Measurements from ENCODE around the gene CLIP4.

The CLIP4 gene

DNA sequence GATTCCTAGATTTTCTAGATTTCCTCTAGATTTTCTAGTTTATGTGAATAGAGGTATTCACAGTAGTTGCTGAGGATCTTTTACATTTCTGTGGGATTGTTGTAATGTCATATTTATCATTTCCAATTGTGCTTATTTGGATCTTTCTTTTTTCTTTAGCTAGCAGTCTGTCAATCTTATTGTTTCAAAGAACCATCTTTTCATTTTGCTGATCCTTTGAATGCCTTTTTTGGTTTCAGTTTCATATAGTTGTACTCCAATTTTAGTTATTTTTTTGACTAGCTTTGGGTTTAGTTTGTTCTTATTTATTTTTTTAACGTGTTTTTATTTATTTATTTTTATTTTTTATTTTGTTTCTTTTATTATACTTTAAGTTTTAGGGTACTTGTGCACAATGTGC, 24.5 kb downstream of the CLIP4 start:
- H3K27me3 ChIP-seq (ENCODE audit: control insufficient read depth, insufficient read depth, low read length), result no peaks in the 10 kb centered on the region
- H3K4me1 ChIP-seq (ENCODE audit: control insufficient read depth, insufficient read depth, low read length), result no peaks in the 10 kb centered on the region
- no peak overlapping the region for H3K27ac ChIP-seq (ENCODE audit: low read depth, low read length)
- no peaks in the 10 kb centered on the region for H3K36me3 ChIP-seq (ENCODE audit: control insufficient read depth, insufficient read depth, low read length)
- no peak overlapping the region for H3K9ac ChIP-seq (ENCODE audit: low read depth, low read length)
- H3K4me3 ChIP-seq (ENCODE audit: low read depth, low read length), result no peak overlapping the region
- no peaks in the 10 kb centered on the region for H3K9me3 ChIP-seq (ENCODE audit: control insufficient read depth, insufficient read depth, low read length)

- no peak overlapping the region for H3K4me3 ChIP-seq (ENCODE audit: low read depth, low read length)
- no peak overlapping the region for H3K27ac ChIP-seq (ENCODE audit: low read depth, low read length)
- H3K9me3 ChIP-seq (ENCODE audit: control insufficient read depth, insufficient read depth, low read length), result no peaks in the 10 kb centered on the region
- H3K36me3 ChIP-seq (ENCODE audit: control insufficient read depth, insufficient read depth, low read length), result no peaks in the 10 kb centered on the region
- H3K9ac ChIP-seq (ENCODE audit: low read depth, low read length), result no peak overlapping the region
- no peaks in the 10 kb centered on the region for H3K27me3 ChIP-seq (ENCODE audit: control insufficient read depth, insufficient read depth, low read length)
- H3K4me1 ChIP-seq (ENCODE audit: control insufficient read depth, insufficient read depth, low read length), result no peaks in the 10 kb centered on the region
These were observed 28.4 kb downstream of the CLIP4 start for GRCh38 chr2:29143657-29144056.

GRCh38 chr2:29146197-29146596, 31.0 kb downstream of the CLIP4 start:
- no peaks in the 10 kb centered on the region for H3K4me1 ChIP-seq (ENCODE audit: control insufficient read depth, insufficient read depth, low read length)
- no peaks in the 10 kb centered on the region for H3K36me3 ChIP-seq (ENCODE audit: control insufficient read depth, insufficient read depth, low read length)
- no peak overlapping the region for H3K9ac ChIP-seq (ENCODE audit: low read depth, low read length)
- no peaks in the 10 kb centered on the region for H3K27me3 ChIP-seq (ENCODE audit: control insufficient read depth, insufficient read depth, low read length)
- H3K9me3 ChIP-seq (ENCODE audit: control insufficient read depth, insufficient read depth, low read length), result no peaks in the 10 kb centered on the region
- H3K27ac ChIP-seq (ENCODE audit: low read depth, low read length), result no peak overlapping the region
- H3K4me3 ChIP-seq (ENCODE audit: low read depth, low read length), result no peak overlapping the region

- Histone ChIP-seq H3K4me1 (ENCODE audit: control insufficient read depth, insufficient read depth, low read length) (no peaks in the 10 kb centered on the region), H3K4me3 (ENCODE audit: low read depth, low read length) (no peak overlapping the region), H3K9ac (ENCODE audit: low read depth, low read length) (no peak overlapping the region), H3K27ac (ENCODE audit: low read depth, low read length) (no peak overlapping the region), H3K27me3 (ENCODE audit: control insufficient read depth, insufficient read depth, low read length) (no peaks in the 10 kb centered on the region), H3K9me3 (ENCODE audit: control insufficient read depth, insufficient read depth, low read length) (no peaks in the 10 kb centered on the region), H3K36me3 (ENCODE audit: control insufficient read depth, insufficient read depth, low read length) (no peaks in the 10 kb centered on the region)
These were observed 32.7 kb downstream of the CLIP4 start for GRCh38 chr2:29147963-29148362.

- no peak overlapping the region for H3K27ac ChIP-seq (ENCODE audit: low read depth, low read length)
- H3K4me3 ChIP-seq (ENCODE audit: low read depth, low read length), result no peak overlapping the region
- H3K36me3 ChIP-seq (ENCODE audit: control insufficient read depth, insufficient read depth, low read length), result no peaks in the 10 kb centered on the region
- H3K4me1 ChIP-seq (ENCODE audit: control insufficient read depth, insufficient read depth, low read length), result peaks cover 5% of the 10 kb centered on the region; the same call in 1 of the 2 replicates
- H3K9me3 ChIP-seq (ENCODE audit: control insufficient read depth, insufficient read depth, low read length), result no peaks in the 10 kb centered on the region
- H3K27me3 ChIP-seq (ENCODE audit: control insufficient read depth, insufficient read depth, low read length), result no peaks in the 10 kb centered on the region
- no peak overlapping the region for H3K9ac ChIP-seq (ENCODE audit: low read depth, low read length)
These were observed 39.4 kb downstream of the CLIP4 start for GRCh38 chr2:29154610-29155009.

DNA sequence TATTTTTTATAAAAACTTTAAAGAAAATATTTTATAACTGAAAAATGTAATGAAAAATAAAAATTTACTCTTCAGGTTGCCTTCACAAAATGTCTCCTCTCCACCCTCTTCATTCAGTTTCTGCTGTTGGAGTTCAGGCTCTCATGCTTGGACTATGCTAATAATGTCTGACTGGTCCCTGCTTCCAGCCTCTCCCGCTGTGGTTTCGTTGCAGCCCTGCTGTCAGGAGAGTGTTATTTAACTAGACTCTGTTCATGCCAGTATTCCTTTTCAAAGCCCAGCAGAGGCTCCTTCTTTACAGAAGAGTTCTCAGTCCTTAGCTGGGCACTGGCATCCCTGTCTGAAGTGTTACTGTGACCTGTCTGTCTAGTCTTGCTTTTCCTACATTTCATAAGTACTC, 40.4 kb downstream of the CLIP4 start:
- H3K9ac ChIP-seq (ENCODE audit: low read depth, low read length), result no peak overlapping the region
- peaks cover 14% of the 10 kb centered on the region for H3K4me1 ChIP-seq (ENCODE audit: control insufficient read depth, insufficient read depth, low read length)
- no peak overlapping the region for H3K27ac ChIP-seq (ENCODE audit: low read depth, low read length)
- H3K4me3 ChIP-seq (ENCODE audit: low read depth, low read length), result no peak overlapping the region
- no peaks in the 10 kb centered on the region for H3K27me3 ChIP-seq (ENCODE audit: control insufficient read depth, insufficient read depth, low read length)
- H3K9me3 ChIP-seq (ENCODE audit: control insufficient read depth, insufficient read depth, low read length), result no peaks in the 10 kb centered on the region
- H3K36me3 ChIP-seq (ENCODE audit: control insufficient read depth, insufficient read depth, low read length), result no peaks in the 10 kb centered on the region

- H3K9me3 ChIP-seq (ENCODE audit: control insufficient read depth, insufficient read depth, low read length), result no peaks in the 10 kb centered on the region
- H3K4me3 ChIP-seq (ENCODE audit: low read depth, low read length), result no peak overlapping the region
- H3K4me1 ChIP-seq (ENCODE audit: control insufficient read depth, insufficient read depth, low read length), result peaks cover 15% of the 10 kb centered on the region
- H3K9ac ChIP-seq (ENCODE audit: low read depth, low read length), result no peak overlapping the region
- no peaks in the 10 kb centered on the region for H3K27me3 ChIP-seq (ENCODE audit: control insufficient read depth, insufficient read depth, low read length)
- H3K36me3 ChIP-seq (ENCODE audit: control insufficient read depth, insufficient read depth, low read length), result no peaks in the 10 kb centered on the region
- no peak overlapping the region for H3K27ac ChIP-seq (ENCODE audit: low read depth, low read length)
These were observed 41.9 kb downstream of the CLIP4 start for GRCh38 chr2:29157131-29157530.

DNA sequence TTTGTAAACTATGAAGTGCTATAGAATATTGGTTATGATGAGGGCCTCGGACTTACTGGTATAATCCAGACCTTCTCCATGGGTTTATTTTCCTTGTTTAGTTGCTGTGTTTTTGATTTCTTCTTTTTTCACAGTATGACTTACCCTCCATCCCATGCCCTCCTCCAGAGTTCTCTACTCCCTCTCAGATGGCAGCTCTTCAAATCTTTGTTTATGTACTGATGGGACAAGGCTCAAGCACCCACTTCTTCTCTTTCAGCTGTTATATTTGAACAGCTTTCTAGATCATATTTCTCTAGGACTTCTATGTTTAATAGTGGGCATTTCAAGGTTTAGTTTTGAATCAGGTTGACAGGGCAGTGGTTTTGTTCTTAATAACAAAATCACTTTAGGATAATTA, 43.9 kb downstream of the CLIP4 start:
- Histone ChIP-seq H3K4me1 (ENCODE audit: control insufficient read depth, insufficient read depth, low read length) (peaks cover 19% of the 10 kb centered on the region), H3K36me3 (ENCODE audit: control insufficient read depth, insufficient read depth, low read length) (no peaks in the 10 kb centered on the region), H3K4me3 (ENCODE audit: low read depth, low read length) (no peak overlapping the region), H3K27ac (ENCODE audit: low read depth, low read length) (no peak overlapping the region), H3K27me3 (ENCODE audit: control insufficient read depth, insufficient read depth, low read length) (no peaks in the 10 kb centered on the region), H3K9me3 (ENCODE audit: control insufficient read depth, insufficient read depth, low read length) (no peaks in the 10 kb centered on the region), H3K9ac (ENCODE audit: low read depth, low read length) (no peak overlapping the region)

DNA sequence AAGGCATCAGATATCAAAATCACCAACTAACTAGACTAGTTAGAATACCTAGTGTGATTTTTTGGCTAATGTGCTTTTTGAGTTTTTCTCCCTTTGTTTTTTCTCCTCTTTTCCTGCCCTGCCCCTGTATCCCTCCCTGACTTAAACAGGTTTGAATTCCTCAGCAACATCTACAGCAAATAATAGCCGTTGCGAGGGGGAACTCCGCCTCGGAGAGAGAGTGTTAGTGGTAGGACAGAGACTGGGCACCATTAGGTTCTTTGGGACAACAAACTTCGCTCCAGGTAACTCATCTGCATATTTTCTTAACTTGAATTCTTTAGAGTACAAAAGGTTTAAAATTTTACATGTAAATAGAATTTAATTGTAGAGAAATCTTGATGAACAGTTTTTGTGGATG, 45.0 kb downstream of the CLIP4 start:
- Histone ChIP-seq H3K9ac (ENCODE audit: low read depth, low read length) (no peak overlapping the region), H3K36me3 (ENCODE audit: control insufficient read depth, insufficient read depth, low read length) (no peaks in the 10 kb centered on the region), H3K4me1 (ENCODE audit: control insufficient read depth, insufficient read depth, low read length) (peaks cover 24% of the 10 kb centered on the region), H3K27ac (ENCODE audit: low read depth, low read length) (no peak overlapping the region), H3K4me3 (ENCODE audit: low read depth, low read length) (no peak overlapping the region; the same call in 1 of the 2 replicates), H3K27me3 (ENCODE audit: control insufficient read depth, insufficient read depth, low read length) (no peaks in the 10 kb centered on the region), H3K9me3 (ENCODE audit: control insufficient read depth, insufficient read depth, low read length) (no peaks in the 10 kb centered on the region)

DNA sequence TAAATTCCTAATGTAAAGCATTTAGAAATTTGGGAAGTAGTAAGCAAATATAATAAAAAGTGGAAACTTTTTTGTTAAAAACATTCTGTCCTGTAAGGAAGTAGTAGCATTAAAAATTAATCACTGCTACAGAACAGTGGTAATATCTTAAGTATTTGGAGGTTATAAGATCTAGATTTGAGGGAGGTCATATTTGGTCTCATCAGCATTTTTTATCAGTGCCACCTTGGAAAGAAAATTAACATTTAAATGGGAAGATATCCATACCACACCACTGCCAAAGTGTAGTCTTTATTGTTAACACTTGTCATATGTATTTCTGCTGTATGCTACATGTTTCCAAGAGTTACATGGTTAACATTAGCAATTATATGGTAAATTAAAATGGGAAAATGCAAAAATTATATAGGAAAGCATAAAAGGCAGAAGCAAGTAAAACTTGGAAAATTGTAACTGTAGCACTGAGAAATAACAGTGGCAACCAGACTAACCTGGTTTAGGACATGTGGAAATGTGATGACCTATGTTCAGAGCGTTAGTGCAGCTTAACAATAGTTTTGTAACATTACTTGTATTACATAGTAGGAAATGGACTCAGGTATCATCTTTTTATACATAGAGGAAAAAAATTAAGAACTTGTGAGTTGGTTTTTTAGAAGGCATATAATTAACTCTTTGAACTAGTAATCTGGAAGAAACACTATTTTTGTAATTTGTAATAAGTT, 47.2 kb downstream of the CLIP4 start:
- H3K27me3 ChIP-seq (ENCODE audit: control insufficient read depth, insufficient read depth, low read length), result no peaks in the 10 kb centered on the region
- H3K27ac ChIP-seq (ENCODE audit: low read depth, low read length), result no peak overlapping the region
- H3K36me3 ChIP-seq (ENCODE audit: control insufficient read depth, insufficient read depth, low read length), result no peaks in the 10 kb centered on the region
- H3K9me3 ChIP-seq (ENCODE audit: control insufficient read depth, insufficient read depth, low read length), result no peaks in the 10 kb centered on the region
- no peak overlapping the region for H3K4me3 ChIP-seq (ENCODE audit: low read depth, low read length)
- H3K9ac ChIP-seq (ENCODE audit: low read depth, low read length), result no peak overlapping the region
- peaks cover 29% of the 10 kb centered on the region for H3K4me1 ChIP-seq (ENCODE audit: control insufficient read depth, insufficient read depth, low read length)

DNA sequence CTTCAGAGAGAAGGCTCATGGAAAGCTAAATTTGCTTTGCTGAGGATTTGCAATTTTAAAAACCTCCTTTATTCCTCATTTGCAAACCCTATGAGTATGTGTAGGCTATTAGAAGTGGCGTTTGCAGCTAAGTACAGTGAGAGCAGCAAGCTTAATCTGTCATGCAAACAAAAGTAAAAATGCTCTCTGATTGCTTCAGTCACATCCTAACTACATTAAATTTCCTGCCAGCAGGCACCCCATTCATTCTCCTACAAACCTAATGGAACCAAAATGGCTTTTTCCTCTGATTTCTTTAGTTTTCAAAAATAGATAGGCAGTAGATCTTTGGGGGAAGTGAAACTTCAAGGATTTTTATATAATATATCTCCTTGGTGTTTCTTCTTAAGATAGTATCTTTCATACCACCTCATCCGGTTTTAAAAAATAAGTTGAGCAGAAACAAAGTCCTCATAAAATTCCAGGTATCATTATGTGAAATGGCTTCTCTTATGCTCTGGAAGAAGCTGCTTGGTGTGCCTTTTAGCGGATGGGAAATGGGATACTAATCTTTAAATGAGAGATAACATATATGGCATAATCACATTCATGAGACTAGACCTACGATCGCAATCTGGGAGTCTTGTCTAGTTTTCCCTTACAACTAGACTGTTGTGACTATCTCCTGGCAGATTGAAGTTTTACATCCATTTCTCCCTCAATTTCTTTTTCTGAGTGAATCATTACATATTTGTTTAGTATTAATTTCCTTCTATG, 49.1 kb downstream of the CLIP4 start:
- no peak overlapping the region for H3K9ac ChIP-seq (ENCODE audit: low read depth, low read length)
- no peak overlapping the region for H3K27ac ChIP-seq (ENCODE audit: low read depth, low read length)
- no peak overlapping the region for H3K4me3 ChIP-seq (ENCODE audit: low read depth, low read length)

More for the DNA sequence above, 49.1 kb downstream of the CLIP4 start:
- no peaks in the 10 kb centered on the region for H3K36me3 ChIP-seq (ENCODE audit: control insufficient read depth, insufficient read depth, low read length)
- no peaks in the 10 kb centered on the region for H3K27me3 ChIP-seq (ENCODE audit: control insufficient read depth, insufficient read depth, low read length)
- peaks cover 27% of the 10 kb centered on the region for H3K4me1 ChIP-seq (ENCODE audit: control insufficient read depth, insufficient read depth, low read length)
- H3K9me3 ChIP-seq (ENCODE audit: control insufficient read depth, insufficient read depth, low read length), result no peaks in the 10 kb centered on the region

Measured in HUES48 (cell line).